Esophagus muscularis mucosa (tissue), 4 donors: ENCODE measurements around the gene NRG2. TPM values are rescaled to one million over a fixed set of nuclear protein-coding genes. Genes with fewer than 3 reads are reported as not detected.

ENCODE experiments used
- DNase-seq: peaks from one replicate; pipeline ENCODE4 v3.0.0-alpha.2; 2017; ENCODE audit errors: extremely low spot score
- H3K27ac ChIP-seq, 4 donors: fragments of 200-600 bp; sonication (generic); replicated peaks in 1 of 4; 1 replicate in 3 of 4; 2 replicates in 1 of 4; pipeline ENCODE4 v1.5.1; 2016 to 2019; ENCODE audit warnings: mild to moderate bottlenecking in 1 of 4
- H3K27me3 ChIP-seq, 4 donors: fragments of 200-600 bp; sonication (generic); one replicate each; pipeline versions ENCODE4 v1.5.1 to v1.6.0; 2016 to 2019
- H3K36me3 ChIP-seq, 4 donors: fragments of 200-600 bp; sonication (generic); one replicate each; pipeline ENCODE4 v1.5.1; 2016 to 2019
- H3K4me1 ChIP-seq, 4 donors: fragments of 200-600 bp; sonication (generic); one replicate each; pipeline ENCODE4 v1.5.1; 2016 to 2019
- H3K4me3 ChIP-seq, 4 donors: fragments of 200-600 bp; sonication (generic); 1 replicate in 2 of 4; 2 replicates in 2 of 4; pipeline ENCODE4 v1.5.1; 2016 to 2019; ENCODE audit warnings: mild to moderate bottlenecking in 4 of 4, moderate library complexity in 1 of 4
- H3K9me3 ChIP-seq, 4 donors: fragments of 200-600 bp; sonication (generic); 1 replicate in 3 of 4; 2 replicates in 1 of 4; pipeline ENCODE4 v1.5.1; 2016 to 2019
- EP300 ChIP-seq: sonication (generic); formaldehyde crosslinking; IDR thresholded peaks from one replicate; pipeline ENCODE4 v1.6.1; 2017; ENCODE audit warnings: antibody characterized with exemption
- POLR2A ChIP-seq: fragments of 450-650 bp; IDR thresholded peaks from one replicate; pipeline ENCODE4 v1.6.1; 2017; ENCODE audit warnings: antibody characterized with exemption, moderate library complexity, mild to moderate bottlenecking, low read depth
- POLR2AphosphoS5 ChIP-seq, 2 donors: sonication (generic); formaldehyde crosslinking; IDR thresholded peaks; one replicate each; pipeline ENCODE4 v1.6.1; 2017; ENCODE audit warnings: antibody characterized with exemption in 2 of 2
- WGBS: methylation state at CpG from one replicate; pipeline ENCODE4 v1.1.5; 2018; 5-methylcytosine and 5-hydroxymethylcytosine counted together
- intact Hi-C: fragments of 100-400 bp; cut with DNase I; formaldehyde crosslinking; loops from one replicate; pipeline ENCODE4 v1.15.1; 2023
- total RNA-seq, 4 donors: library from RNA; depleted of rRNA; stranded (reverse); fragments of >200 nt; gene quantifications; one replicate each; pipeline versions ENCODE4 v1.1.0 to v1.2.1, GENCODE V29; 2016
- TF ChIP-seq, protein P1 (sequence below), 3 experiments: fragments of 200-600 bp in 2 of 3; fragments of 450-650 bp in 1 of 3; sonication (generic) in 2 of 3; IDR thresholded peaks; one replicate each; pipeline ENCODE4 v1.5.1; 2017 to 2019; ENCODE audit warnings: antibody characterized with exemption in 3 of 3, mild to moderate bottlenecking in 2 of 3, moderate library complexity in 1 of 3

NRG2 gene
- total RNA-seq, 4 donors from 2014 or later, result 2.8 to 5.0 (median 4.1) TPM

DNA sequence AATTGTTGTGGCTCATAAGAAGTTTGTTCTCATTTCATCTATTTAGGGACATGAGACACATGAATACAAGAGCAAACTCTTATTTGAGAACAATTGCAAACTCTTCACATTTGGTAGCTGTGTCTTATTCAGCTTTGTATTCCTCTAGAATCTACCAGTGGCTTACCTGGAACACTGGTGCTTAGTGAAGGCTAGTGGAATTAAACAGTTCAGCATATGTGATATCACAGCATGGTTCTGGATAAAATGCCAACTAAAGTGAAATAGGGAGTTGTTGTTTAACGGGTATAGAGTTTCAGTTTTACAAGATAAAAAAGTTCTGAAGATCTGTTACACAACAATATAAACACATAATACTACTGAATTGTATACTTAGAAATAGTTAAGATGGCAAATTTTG, 48.9 kb downstream of the NRG2 start:
- 90% methylated on average over 1 of the region's 1 CpG for WGBS
- intact Hi-C loops, result no loop called here
- no peaks in the 10 kb centered on the region for H3K4me1 ChIP-seq
- no peak overlapping the region for H3K27ac ChIP-seq
- no peak overlapping the region for H3K4me3 ChIP-seq
- H3K36me3 ChIP-seq, result no peaks in the 10 kb centered on the region
- no peak for DNase-seq
- TF ChIP-seq EP300 (no peak), POLR2A (no peak), POLR2AphosphoS5 (IDR thresholded peaks at IDR 0.05) (no peak)
- TF ChIP-seq, protein P1, sequence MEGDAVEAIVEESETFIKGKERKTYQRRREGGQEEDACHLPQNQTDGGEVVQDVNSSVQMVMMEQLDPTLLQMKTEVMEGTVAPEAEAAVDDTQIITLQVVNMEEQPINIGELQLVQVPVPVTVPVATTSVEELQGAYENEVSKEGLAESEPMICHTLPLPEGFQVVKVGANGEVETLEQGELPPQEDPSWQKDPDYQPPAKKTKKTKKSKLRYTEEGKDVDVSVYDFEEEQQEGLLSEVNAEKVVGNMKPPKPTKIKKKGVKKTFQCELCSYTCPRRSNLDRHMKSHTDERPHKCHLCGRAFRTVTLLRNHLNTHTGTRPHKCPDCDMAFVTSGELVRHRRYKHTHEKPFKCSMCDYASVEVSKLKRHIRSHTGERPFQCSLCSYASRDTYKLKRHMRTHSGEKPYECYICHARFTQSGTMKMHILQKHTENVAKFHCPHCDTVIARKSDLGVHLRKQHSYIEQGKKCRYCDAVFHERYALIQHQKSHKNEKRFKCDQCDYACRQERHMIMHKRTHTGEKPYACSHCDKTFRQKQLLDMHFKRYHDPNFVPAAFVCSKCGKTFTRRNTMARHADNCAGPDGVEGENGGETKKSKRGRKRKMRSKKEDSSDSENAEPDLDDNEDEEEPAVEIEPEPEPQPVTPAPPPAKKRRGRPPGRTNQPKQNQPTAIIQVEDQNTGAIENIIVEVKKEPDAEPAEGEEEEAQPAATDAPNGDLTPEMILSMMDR (IDR thresholded peaks at IDR 0.05), result no peak
- H3K9me3 ChIP-seq, result no peaks in the 10 kb centered on the region
- no peaks in the 10 kb centered on the region for H3K27me3 ChIP-seq

DNA sequence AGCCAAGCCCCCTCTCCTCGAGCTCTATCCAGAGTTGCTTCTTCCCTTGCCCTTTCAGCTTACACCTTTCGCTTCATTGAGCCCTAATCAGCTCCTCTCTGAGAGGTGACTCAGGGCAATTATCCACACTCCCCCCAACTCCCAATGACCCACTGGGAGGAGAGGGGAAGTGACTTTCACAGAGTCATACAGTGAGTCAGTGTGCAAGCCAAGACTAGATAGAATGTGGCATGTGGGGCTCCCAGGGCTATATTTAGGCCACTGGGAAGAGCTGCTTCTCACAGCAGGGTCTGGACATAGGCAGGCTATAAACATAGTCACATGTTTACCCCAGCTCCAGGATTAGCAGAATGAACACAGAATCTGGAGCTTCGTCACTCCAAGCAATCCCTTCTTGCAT, 57.4 kb downstream of the NRG2 start:
- intact Hi-C loops, result no loop called here
- no peak overlapping the region for H3K4me3 ChIP-seq
- no peaks in the 10 kb centered on the region for H3K9me3 ChIP-seq
- H3K4me1 ChIP-seq, result peaks cover 0 to 19% (median 7%) of the 10 kb centered on the region in 4 donors
- no peaks in the 10 kb centered on the region for H3K27me3 ChIP-seq
- WGBS, result 61% methylated on average over 3 of the region's 3 CpGs
- no peaks in the 10 kb centered on the region for H3K36me3 ChIP-seq
- TF ChIP-seq POLR2A (no peak), EP300 (no peak), POLR2AphosphoS5 (IDR thresholded peaks at IDR 0.05) (no peak)
- TF ChIP-seq, protein P1 (IDR thresholded peaks at IDR 0.05), result no peak
- H3K27ac ChIP-seq, result no peak overlapping the region
- no peak for DNase-seq

DNA sequence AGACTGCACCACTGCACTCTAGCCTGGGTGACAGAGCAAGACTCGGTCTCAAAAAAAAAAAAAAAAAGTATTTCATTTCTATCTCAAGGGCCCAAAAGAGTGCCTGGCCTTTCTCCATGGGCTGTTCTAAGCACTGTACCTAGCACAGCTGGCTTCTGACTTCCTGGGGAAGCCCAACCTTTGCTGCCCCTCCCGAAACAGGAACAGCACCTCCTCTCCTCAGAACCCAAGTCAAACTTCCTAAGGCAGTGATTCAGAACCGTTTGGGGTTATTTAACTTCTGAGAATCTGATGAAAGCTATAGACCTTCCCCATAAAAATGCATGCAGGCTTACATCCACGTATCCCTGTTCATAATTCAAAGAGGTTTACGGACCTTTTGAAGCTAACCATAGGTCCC, 57.8 kb downstream of the NRG2 start:
- Histone ChIP-seq H3K4me3 (no peak overlapping the region), H3K9me3 (no peaks in the 10 kb centered on the region), H3K27me3 (no peaks in the 10 kb centered on the region), H3K27ac (no peak overlapping the region), H3K36me3 (no peaks in the 10 kb centered on the region), H3K4me1 (peaks cover 0 to 19% (median 7%) of the 10 kb centered on the region in 4 donors)
- 63% methylated on average over 5 of the region's 5 CpGs for WGBS
- DNase-seq, result no peak
- TF ChIP-seq, protein P1 (IDR thresholded peaks at IDR 0.05), result no peak
- TF ChIP-seq EP300 (no peak), POLR2AphosphoS5 (IDR thresholded peaks at IDR 0.05) (no peak), POLR2A (no peak)
- intact Hi-C loops, result no loop called here

DNA sequence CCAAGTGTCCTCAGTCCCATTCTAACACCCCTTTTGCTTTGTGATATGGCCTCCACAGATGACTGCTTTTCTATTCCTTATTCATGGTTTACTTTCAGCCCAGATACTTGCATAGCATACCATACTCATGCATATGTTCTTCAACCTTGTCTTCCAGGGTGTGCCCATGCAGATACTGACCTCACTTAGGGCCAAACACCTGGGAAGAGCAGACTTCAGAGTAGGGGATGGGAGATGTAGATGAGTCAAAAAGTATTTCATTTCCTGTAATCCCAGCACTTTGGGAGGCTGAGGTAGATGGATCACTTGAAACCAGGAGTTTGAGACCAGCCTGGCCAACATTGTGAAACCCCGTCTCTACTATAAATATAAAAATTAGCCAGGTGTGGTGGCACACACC, 58.3 kb downstream of the NRG2 start:
- no peaks in the 10 kb centered on the region for H3K36me3 ChIP-seq
- TF ChIP-seq, protein P1 (IDR thresholded peaks at IDR 0.05), result no peak
- TF ChIP-seq EP300, result no peak
- no peak for TF ChIP-seq POLR2AphosphoS5 (IDR thresholded peaks at IDR 0.05)
- TF ChIP-seq POLR2A, result no peak
- intact Hi-C loops, result no loop called here
- WGBS, result 100% methylated on average over 1 of the region's 1 CpG
- H3K4me3 ChIP-seq, result no peak overlapping the region
- H3K27ac ChIP-seq, result no peak overlapping the region
- H3K9me3 ChIP-seq, result no peaks in the 10 kb centered on the region
- peaks cover 0 to 19% (median 7%) of the 10 kb centered on the region in 4 donors for H3K4me1 ChIP-seq
- DNase-seq, result no peak
- no peaks in the 10 kb centered on the region for H3K27me3 ChIP-seq

DNA sequence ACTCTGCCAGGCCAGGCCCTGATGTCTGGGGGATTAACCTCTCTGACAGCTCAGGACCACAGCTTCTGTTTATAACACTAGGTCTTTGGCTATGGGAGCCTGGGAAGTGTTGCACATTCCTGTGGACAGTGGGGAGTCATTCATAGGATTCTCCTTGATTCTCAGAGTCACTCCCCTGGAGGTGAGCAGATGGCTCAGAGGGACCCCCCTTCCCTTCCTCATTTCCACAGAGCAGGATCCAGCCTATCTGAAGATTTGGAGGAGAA, 60.2 kb downstream of the NRG2 start:
- H3K4me1 ChIP-seq, result peaks cover 0 to 19% (median 7%) of the 10 kb centered on the region in 4 donors
- no peak for DNase-seq
- no peaks in the 10 kb centered on the region for H3K9me3 ChIP-seq
- no peak overlapping the region for H3K27ac ChIP-seq
- TF ChIP-seq EP300 (no peak), POLR2A (no peak), POLR2AphosphoS5 (IDR thresholded peaks at IDR 0.05) (no peak)
- TF ChIP-seq, protein P1 (IDR thresholded peaks at IDR 0.05), result no peak
- H3K36me3 ChIP-seq, result no peaks in the 10 kb centered on the region
- H3K4me3 ChIP-seq, result no peak overlapping the region
- no peaks in the 10 kb centered on the region for H3K27me3 ChIP-seq
- intact Hi-C loops, result no loop called here
